Measurements from ENCODE around the gene COL6A2. TPM values are rescaled to one million over a fixed set of nuclear protein-coding genes. Genes with fewer than 3 reads are reported as not detected.

Gene COL6A2
- total RNA-seq, 1 experiment from 2014 or later, result 129 TPM

- no peak overlapping the region for H2AFZ ChIP-seq (ENCODE audit: low read length)
- no peaks in the 10 kb centered on the region; a peak in 1 of 7 replicates for H3K36me3 Mint-ChIP-seq (ENCODE audit: insufficient read depth in 1 of 3, low read depth in 3 of 3)
- H3K4me1 Mint-ChIP-seq, result peaks cover 17 to 19% of the 10 kb centered on the region in 2 experiments
- H3K79me1 ChIP-seq (ENCODE audit: insufficient read depth, low read depth, low read length, poor library complexity, severe bottlenecking), result no peaks in the 10 kb centered on the region
- H3K23me2 ChIP-seq (ENCODE audit: insufficient read length, low read depth, low read length, poor library complexity, severe bottlenecking), result no peaks in the 10 kb centered on the region
- no peaks in the 10 kb centered on the region for H3K4me1 ChIP-seq (ENCODE audit: insufficient read depth, low read length)
- no peak overlapping the region for H2BK5ac ChIP-seq (ENCODE audit: insufficient read length, low read length)
- no peaks in the 10 kb centered on the region for H3K9me3 Mint-ChIP-seq
- no peak for DNase-seq
- no peaks in the 10 kb centered on the region for H3K9me3 ChIP-seq (ENCODE audit: control insufficient read depth, low read depth, low read length)
- H3K4ac ChIP-seq (ENCODE audit: low read depth, low read length), result no peak overlapping the region
- no peak overlapping the region for H4K8ac ChIP-seq (replicated peaks; ENCODE audit: insufficient read length, low read depth, low read length)
- no peak overlapping the region for H3K18ac ChIP-seq (ENCODE audit: insufficient read length, low read depth, low read length)
- H2BK20ac ChIP-seq (ENCODE audit: low read depth, low read length, poor library complexity, severe bottlenecking), result no peak overlapping the region
- H3K27ac ChIP-seq (ENCODE audit: insufficient read length, low read depth, low read length), result no peak overlapping the region
- no peaks in the 10 kb centered on the region; the same call in 1 of the 2 replicates for H3K27me3 ChIP-seq (ENCODE audit: insufficient read depth, low read length)
- H4K5ac ChIP-seq (ENCODE audit: insufficient read length, low read depth, low read length), result no peak overlapping the region
- H2AK5ac ChIP-seq (ENCODE audit: insufficient read length, low read length), result no peak overlapping the region
- no peak overlapping the region for H3T11ph ChIP-seq (ENCODE audit: low read length)
- no peak overlapping the region for H4K91ac ChIP-seq (ENCODE audit: insufficient read length, low read depth, low read length)
- no peak overlapping the region for H3K4me3 Mint-ChIP-seq
- no peak overlapping the region for H2BK12ac ChIP-seq (ENCODE audit: insufficient read length, low read depth, low read length)
- no peak overlapping the region for H3K23ac ChIP-seq (ENCODE audit: insufficient read length, low read depth, low read length)
- H3K79me2 ChIP-seq (ENCODE audit: insufficient read depth, low read length), result no peaks in the 10 kb centered on the region
- TF ChIP-seq CTCF (conservative IDR thresholded peaks at IDR 0.05), result no peak
- H3K27ac Mint-ChIP-seq, result no peak overlapping the region
- H2BK120ac ChIP-seq (ENCODE audit: low read depth, low read length, poor library complexity, severe bottlenecking), result no peak overlapping the region
- WGBS (ENCODE audit: extremely low coverage, insufficient read length, low lambda C conversion rate), result no CpG with 5 or more reads among the region's 7 CpGs
- H3K9ac ChIP-seq (ENCODE audit: extremely low read depth, insufficient read length, low read length), result no peak overlapping the region
- no peak overlapping the region for H2BK15ac ChIP-seq (ENCODE audit: low read depth, low read length)
- H3K56ac ChIP-seq (ENCODE audit: insufficient read length, low read depth, low read length), result no peak overlapping the region
- peaks cover 20% of the 10 kb centered on the region for H3K27me3 Mint-ChIP-seq (ENCODE audit: low read depth)
- H4K20me1 ChIP-seq (ENCODE audit: control insufficient read depth, insufficient read depth, insufficient read length), result no peaks in the 10 kb centered on the region
- H3K14ac ChIP-seq (ENCODE audit: insufficient read depth, low read length), result no peak overlapping the region
- H3K4me2 ChIP-seq (ENCODE audit: insufficient read depth, insufficient read length, low read length), result no peak overlapping the region
Measured at GRCh38 chr21:46135782-46136395, 38.0 kb downstream of the COL6A2 start.

All from H9 (cell line).